Glutamatergic neuron (in vitro differentiated cells): ENCODE results near the gene C16orf87. TPM values are rescaled to one million over a fixed set of nuclear protein-coding genes. Genes with fewer than 3 reads are reported as not detected.

Experiments
- DNase-seq: peaks from one replicate; pipeline ENCODE4 v3.0.0; 2022
- H3K27ac Mint-ChIP-seq: one replicate; pipeline ENCODE4 v1.8.0; 2020; ENCODE audit warnings: mild to moderate bottlenecking, mixed read lengths, inconsistent platforms; ENCODE audit not compliant: unreplicated experiment
- H3K27me3 Mint-ChIP-seq: one replicate; pipeline ENCODE4 v1.8.0; 2020; ENCODE audit warnings: mild to moderate bottlenecking, moderate library complexity, mixed read lengths, inconsistent platforms; ENCODE audit not compliant: unreplicated experiment
- H3K36me3 Mint-ChIP-seq: one replicate; pipeline ENCODE4 v1.8.0; 2020; ENCODE audit warnings: mild to moderate bottlenecking, mixed read lengths, inconsistent platforms; ENCODE audit not compliant: unreplicated experiment
- H3K4me1 Mint-ChIP-seq: one replicate; pipeline ENCODE4 v1.8.0; 2020; ENCODE audit warnings: mild to moderate bottlenecking, low read depth, mixed read lengths, inconsistent platforms; ENCODE audit not compliant: unreplicated experiment
- H3K4me3 Mint-ChIP-seq: one replicate; pipeline ENCODE4 v1.8.0; 2020; ENCODE audit warnings: mild to moderate bottlenecking, mixed read lengths, inconsistent platforms; ENCODE audit not compliant: unreplicated experiment
- H3K9me3 Mint-ChIP-seq: one replicate; pipeline ENCODE4 v1.8.0; 2020; ENCODE audit warnings: mild to moderate bottlenecking, moderate library complexity, mixed read lengths, inconsistent platforms; ENCODE audit not compliant: unreplicated experiment
- CTCF ChIP-seq: fragments of 200-600 bp; sonication (generic); IDR thresholded peaks from one replicate; pipeline ENCODE4 v1.5.0; 2021; ENCODE audit not compliant: partially characterized antibody, unreplicated experiment
- total RNA-seq: library from RNA; stranded (reverse); fragmentation: NEBNext Ultra II Directional; extraction: Animal tissue kit (Norgen Biotek cat#: 25700); gene quantifications from one replicate; pipeline ENCODE4 v1.2.1, GENCODE V29; 2021; ENCODE audit not compliant: unreplicated experiment

The C16orf87 gene
- total RNA-seq, 1 donor from 2014 or later: 15.8 TPM

GRCh38 chr16:46850619-46851555 lies 19.9 kb upstream of the C16orf87 start:
- Mint-ChIP-seq H3K4me1 (no peaks in the 10 kb centered on the region), H3K9me3 (no peaks in the 10 kb centered on the region), H3K27ac (no peak overlapping the region), H3K27me3 (no peaks in the 10 kb centered on the region), H3K4me3 (no peak overlapping the region), H3K36me3 (no peaks in the 10 kb centered on the region)
- no peak for TF ChIP-seq CTCF
- no peak for DNase-seq

- no peak for TF ChIP-seq CTCF
- Mint-ChIP-seq H3K9me3 (no peaks in the 10 kb centered on the region), H3K4me1 (no peaks in the 10 kb centered on the region), H3K4me3 (no peak overlapping the region), H3K36me3 (no peaks in the 10 kb centered on the region), H3K27ac (no peak overlapping the region), H3K27me3 (no peaks in the 10 kb centered on the region)
- DNase-seq: no peak
These were observed 18.1 kb upstream of the C16orf87 start for GRCh38 chr16:46848768-46849764.

DNA sequence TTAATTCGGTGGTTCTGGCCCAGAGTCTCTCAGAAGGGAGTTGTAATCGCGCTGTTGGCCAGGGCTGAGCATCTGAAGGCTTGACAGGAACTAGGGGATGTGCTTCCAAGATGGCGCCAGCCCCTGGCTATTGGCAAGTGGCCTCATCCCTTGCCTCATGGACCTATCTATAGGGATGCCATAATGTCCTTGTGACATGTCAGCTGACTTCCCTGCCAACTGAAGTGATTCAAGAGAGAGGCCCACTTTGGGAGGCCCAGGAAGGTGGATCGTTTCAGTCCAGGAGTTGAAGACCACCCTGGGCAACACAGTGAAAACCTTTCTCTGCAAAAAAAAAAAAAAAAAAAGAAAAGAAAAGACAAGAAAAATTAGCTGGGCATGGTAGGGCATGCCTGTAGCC lies 15.0 kb upstream of the C16orf87 start:
- Mint-ChIP-seq H3K27me3 (peaks cover 5% of the 10 kb centered on the region), H3K27ac (no peak overlapping the region), H3K4me3 (no peak overlapping the region), H3K36me3 (peaks cover 6% of the 10 kb centered on the region), H3K4me1 (no peaks in the 10 kb centered on the region), H3K9me3 (peaks cover 2% of the 10 kb centered on the region)
- TF ChIP-seq CTCF: no peak
- no peak for DNase-seq

DNA sequence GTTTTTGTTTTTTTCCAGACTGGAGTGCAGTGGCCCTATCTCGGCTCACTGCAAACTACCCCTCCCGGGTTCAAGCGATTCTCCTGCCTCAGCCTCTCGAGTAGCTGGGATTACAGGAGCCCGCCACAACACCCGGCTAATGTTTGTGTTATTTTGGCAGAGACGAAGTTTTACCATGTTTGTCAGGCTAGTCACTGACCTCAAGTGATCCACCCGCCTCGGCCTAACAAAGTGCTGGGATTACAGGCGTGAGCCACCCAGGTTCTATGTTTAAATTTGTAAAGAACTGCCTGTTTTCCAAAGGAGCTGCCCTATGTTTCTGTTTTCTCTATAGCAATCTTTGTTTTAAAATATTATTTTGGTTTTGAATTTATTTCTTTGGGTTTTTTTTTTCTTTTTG lies 13.8 kb upstream of the C16orf87 start:
- Mint-ChIP-seq H3K27me3 (peaks cover 5% of the 10 kb centered on the region), H3K27ac (no peak overlapping the region), H3K36me3 (peaks cover 6% of the 10 kb centered on the region), H3K4me3 (no peak overlapping the region), H3K4me1 (no peaks in the 10 kb centered on the region), H3K9me3 (peaks cover 2% of the 10 kb centered on the region)
- TF ChIP-seq CTCF: no peak
- no peak for DNase-seq
